HTR-8/SVneo (cell line): ENCODE results near the gene CACNA1A.
"Not testable (repeated sequence)": the region's sequence is repeated elsewhere in the genome, so short reads cannot be mapped to it uniquely, and the experiment has no call there.

Experiments used
- DNase-seq: peaks from one replicate; pipeline ENCODE4 v3.0.0; 2011; ENCODE audit warnings: low spot score, mixed read lengths; ENCODE audit not compliant: insufficient read length
- FAIRE-seq: peaks from 2 replicates; lab custom pipeline; 2011; peaks lifted over from hg19 to GRCh38; lab: Jason Lieb, UNC

Gene CACNA1A

DNA sequence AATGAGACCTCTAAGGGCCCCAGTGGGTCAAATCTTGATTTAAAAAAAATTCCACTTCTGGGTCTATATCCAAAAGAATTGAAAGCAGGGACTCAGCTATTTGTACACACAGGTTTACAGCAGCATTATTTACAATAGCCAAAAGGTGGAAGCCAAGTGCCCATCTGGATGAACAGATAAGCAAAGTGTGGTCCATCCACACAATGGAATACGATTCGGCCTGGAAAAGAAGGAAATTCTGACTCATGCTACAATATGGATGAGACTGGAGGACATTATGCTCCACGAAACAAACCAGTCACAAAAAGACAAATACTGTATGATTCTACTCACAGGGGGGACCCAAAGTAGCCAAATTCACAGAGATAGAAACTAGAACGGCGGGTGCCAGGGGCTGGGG, 76.7 kb downstream of the CACNA1A start:
- DNase-seq (no peak), FAIRE-seq (no peak)

DNA sequence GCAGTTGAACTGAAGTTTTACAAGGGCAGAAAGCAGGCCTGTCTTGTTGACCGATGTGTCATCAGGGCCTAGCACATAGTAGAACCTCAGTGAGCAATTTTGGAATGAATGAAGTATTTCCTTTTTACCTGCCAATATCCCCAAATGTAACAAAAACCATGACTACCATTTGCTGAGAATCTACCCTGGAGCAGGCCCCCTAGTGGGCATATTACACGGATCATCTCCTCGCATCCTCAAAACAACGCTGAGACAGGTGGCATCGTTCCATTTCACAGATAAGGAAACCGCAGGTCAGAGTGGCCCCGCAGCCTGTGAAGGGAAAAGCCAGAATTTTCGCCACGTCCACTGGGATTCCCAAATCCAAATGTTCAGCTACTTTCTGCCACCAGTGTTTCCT, 77.9 kb downstream of the CACNA1A start:
- peak; percentile 30 for DNase-seq
- FAIRE-seq, result peak; percentile 38

DNA sequence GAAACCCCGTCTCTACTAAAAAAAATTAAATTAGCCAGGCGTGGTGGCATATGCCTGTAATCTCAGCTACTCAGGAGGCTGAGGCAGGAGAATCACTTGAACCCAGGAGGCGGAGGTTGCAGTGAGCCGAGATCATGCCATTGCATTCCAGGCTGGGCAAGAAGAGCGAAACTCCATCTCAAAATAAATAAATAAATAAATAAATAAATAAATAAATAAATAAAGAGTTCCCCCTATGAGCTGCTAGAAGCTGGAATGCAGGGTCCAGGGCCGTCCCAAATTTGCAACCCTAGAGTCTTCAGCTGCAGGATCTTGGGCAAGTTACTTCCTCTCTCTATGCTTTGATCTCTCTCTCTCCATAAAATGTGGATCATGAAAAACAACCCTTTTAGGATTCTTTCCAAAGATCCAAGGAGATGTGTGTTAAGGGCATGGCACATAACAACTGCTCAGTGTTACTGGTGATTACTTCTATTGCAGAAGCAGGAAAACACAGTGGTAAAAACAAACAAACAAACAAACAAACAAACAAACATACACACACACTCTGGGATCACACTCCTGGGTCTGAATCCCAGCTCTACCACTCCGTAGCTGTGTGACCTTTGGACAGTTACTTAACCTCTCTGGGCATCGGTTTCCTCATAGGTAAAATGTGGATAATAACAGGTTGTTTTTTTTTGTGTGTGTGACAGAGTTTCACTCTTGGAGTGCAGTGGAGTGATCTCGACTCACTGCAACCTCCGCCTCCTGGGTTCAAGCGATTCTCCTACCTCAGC, 78.8 kb downstream of the CACNA1A start:
- FAIRE-seq (no peak), DNase-seq (no peak)

GRCh38 chr19:13425875-13426274, 80.4 kb downstream of the CACNA1A start:
- FAIRE-seq, DNase-seq: not testable (repeated sequence)

GRCh38 chr19:13425151-13425550, 81.1 kb downstream of the CACNA1A start:
- FAIRE-seq, result no peak
- no peak for DNase-seq

DNA sequence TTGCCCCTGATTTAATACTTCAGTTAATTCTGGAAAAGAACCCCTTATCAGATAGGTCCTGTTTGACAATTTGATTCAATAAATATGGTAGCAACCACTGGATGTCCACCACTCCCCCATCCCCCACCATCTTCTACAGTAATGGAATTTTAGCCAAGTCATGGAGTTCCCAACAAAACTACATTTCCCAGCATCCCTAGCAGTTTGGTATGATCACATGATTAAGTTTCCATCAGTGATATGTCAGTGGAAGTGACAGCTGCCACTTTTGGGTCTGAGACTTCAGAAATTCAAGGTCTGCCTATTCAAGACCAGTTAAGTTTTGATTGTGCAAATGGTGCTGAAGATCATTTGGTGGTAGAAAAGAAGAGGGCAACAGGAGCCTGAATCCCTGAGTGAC, 85.5 kb downstream of the CACNA1A start:
- DNase-seq (no peak), FAIRE-seq (no peak)

DNA sequence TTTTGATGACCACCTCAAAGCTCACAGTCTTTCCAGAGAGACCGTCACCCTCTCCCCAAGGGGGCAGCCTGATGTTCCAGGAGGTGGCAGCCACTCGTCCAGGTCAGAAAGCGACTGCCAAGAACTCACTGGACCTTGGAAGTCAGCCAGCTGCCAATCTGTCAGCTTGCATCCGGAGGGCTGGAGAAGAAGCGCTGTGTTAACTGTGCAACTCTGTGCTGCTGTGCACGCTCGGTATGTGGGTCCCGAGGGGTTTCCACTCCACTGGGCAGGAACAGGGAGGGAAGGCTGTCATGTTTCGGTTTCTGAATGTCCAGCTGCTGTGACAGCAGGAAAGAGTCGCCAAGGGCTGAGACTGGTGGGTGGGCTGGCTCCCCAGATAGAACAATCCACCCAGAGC, 89.2 kb downstream of the CACNA1A start:
- no peak for FAIRE-seq
- no peak for DNase-seq

GRCh38 chr19:13411899-13412298, 94.4 kb downstream of the CACNA1A start:
- DNase-seq (no peak), FAIRE-seq (no peak)

- DNase-seq (no peak), FAIRE-seq (no peak)
Observed at GRCh38 chr19:13410946-13411345, 95.3 kb downstream of the CACNA1A start.

DNA sequence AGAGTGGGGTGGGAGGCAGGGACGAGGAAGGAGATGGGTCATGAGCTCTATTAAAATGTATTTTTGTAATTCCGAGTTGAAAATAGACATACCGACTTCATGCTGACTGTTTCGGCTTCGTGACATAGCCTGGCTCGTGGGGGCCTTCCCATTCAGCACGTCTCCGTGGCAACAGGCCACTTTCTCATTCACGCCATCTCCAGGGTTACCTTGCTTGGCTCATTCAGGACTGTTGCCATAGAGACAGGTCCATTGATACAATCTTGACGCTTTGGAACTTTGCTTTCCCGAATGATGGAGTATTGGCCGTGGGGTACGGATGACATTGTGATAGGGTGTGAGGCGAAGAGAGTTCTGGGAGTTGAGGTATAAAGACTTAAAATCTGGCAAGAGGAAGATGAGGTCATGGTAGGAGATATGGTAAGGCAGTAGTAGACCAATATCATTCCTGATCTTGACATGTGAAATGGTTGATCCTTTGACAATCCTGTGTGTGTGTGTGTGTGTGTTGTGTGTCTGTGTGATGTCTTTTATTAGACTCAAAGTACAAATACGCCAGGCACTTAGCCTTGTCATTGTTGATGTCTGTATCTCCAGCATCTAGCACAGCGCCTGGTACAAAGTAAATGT, 97.3 kb downstream of the CACNA1A start:
- DNase-seq (no peak), FAIRE-seq (no peak)

- DNase-seq (no peak), FAIRE-seq (no peak)
Observed at GRCh38 chr19:13404236-13404635, 102.0 kb downstream of the CACNA1A start.

DNA sequence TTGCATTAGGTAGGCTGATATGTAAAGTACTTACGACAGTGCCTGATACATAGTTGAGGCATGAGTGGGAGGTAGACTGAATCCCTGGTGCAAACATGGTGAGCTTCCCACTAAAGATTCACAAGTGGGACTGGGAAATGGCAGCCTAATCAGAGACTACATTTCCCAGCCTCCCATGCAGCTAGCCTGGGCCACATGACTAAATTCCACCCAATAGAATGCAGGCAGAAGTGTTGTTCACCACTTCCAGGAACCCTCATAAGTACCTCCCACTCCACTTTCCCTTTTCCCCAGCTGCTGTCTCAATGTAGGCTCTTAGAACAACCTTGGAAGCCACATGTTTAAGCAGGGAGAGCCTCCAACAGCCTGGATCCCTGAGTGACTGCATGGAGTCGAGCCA, 104.9 kb downstream of the CACNA1A start:
- FAIRE-seq (no peak), DNase-seq (no peak)

GRCh38 chr19:13400296-13400695, 106.0 kb downstream of the CACNA1A start:
- FAIRE-seq, result no peak
- DNase-seq, result no peak

- FAIRE-seq (no peak), DNase-seq (no peak)
Observed at GRCh38 chr19:13399746-13400145, 106.5 kb downstream of the CACNA1A start.

- no peak for FAIRE-seq
- DNase-seq, result peak; percentile 65
Observed at GRCh38 chr19:13398780-13399726, 107.2 kb downstream of the CACNA1A start.

DNA sequence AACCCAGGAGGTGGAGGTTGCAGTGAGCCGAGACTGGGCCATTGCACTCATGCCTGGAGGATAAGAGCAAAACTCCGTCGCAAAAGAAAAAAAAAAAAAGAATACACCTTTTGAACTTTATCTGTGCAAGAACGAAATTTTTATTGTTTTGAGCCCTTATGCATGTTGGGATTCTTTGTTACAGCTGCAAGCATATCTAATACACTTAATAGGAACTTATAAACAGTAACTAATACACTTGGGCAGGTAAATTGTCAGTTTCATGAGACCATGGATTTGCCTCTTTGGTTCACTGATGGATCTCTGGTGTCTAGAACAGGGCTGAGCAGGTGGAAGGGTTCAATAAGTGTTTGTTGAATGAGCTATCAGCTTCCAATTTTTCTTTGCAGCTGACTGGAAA, 108.1 kb downstream of the CACNA1A start:
- FAIRE-seq, result no peak
- DNase-seq, result no peak

DNA sequence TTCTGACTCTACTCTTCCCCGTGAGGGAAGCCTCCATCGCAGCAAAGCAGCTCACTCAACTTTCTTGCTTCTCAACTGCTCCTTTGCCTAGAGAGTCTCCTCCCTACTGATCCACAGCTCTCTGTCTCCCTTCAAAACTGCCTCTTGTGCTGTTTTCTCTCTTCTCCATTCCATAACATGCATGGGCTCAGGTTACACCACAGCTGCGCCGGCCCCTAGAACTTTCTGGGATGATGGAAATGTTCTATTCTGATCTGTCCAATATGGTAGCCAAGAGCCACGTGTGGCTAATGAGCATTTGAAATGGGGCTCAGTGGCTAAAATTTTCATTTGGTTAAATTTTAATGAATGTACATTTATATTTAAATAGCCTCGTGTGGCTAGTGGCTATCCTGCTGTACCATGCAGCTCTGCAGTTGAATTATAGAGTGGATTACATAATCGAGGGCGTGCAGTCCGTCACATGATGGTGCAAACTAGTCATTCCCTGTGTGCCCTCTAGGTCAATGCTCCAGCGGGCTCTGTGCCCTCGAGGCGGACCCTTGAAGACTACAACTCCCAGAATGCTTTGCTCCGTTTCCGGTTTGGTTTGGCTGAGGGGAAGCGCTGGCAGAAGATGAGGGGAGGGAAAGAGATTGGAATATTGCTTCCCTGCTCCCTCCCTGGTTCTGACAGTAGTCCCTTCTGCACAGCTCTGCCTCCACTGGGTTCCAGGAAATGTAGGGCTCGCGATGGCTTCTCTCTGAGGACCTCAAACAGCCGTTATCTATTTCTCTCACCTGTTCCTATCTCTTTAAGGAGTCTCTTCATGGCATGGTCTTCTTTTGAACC, 109.8 kb downstream of the CACNA1A start:
- no peak for FAIRE-seq
- peak; percentile 76 for DNase-seq

- DNase-seq (no peak), FAIRE-seq (no peak)
Observed at GRCh38 chr19:13382633-13382938, 123.7 kb downstream of the CACNA1A start.

DNA sequence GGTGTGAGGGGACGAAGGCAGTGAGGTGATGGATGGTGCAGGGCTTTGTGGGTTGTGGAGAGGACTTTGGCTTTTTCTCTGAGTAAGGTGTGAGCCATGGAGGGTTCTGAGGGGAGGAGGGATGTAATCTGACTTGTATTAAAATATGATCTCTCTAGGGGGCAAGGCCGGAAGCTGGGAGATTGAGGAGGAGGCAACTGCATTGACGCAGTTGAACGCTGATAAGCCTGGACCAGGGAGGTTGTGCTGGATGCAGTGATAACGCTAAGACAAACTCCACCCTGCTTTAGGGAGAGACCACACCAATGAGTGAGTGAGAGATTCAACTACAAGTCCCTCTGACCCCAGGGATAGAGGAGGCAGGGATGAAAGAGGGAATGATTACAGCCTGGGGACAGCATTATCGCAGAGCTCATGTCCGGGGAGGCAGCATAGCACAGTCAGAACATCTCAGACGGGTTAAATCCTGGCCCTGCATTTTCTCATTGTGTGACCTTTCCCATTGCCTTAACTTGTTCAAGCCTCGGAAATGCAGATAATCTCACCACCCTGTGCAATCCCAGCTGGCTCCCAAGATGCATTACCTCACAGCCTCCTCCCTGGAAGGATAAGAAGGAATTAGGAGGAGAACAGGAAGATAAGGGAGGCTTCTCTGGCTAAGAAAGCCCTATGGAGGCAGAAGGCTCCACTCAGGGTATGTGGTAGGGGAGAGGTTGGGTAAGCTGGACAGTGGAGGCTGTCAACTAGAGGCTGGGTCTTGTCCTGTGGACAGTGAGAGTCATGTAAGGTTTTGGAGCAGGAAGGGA, 124.2 kb downstream of the CACNA1A start:
- DNase-seq (no peak), FAIRE-seq (no peak)
